ENCODE results near the gene GRIK4. TPM values are rescaled to one million over a fixed set of nuclear protein-coding genes. Genes with fewer than 3 reads are reported as not detected.

The GRIK4 gene
- total and polyA plus RNA-seq, 2 donors (not counting 1 experiment from before 2014, with no cell fraction given), result 0.12 to 0.27 TPM

DNA sequence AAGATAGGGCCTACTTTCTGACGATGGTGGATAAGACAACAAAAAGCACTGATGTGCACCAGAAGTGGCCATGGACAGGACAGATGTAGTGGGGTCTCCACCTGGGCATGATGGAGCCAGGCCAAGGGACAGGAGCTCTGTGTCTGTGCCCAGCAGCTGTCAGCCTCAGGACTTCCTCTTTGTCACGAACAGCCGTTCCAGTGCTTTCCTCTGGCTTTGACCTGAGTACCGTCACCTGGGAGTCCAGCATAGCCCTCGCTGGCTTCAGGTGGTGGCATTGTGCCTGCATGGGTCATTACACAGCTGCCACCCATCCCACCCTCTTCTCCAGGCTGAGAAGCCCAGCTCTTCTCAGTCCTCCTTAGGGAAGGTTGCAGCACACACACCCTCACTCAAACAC, 137.8 kb downstream of the GRIK4 start:
- CTCF ChIA-PET, result interaction anchor here (1.5 kb wide), 1 partner anchor 11 kb away, joined by 3 read pairs; no protein-coding TSS in a partner anchor
- intact Hi-C loops (cut with micrococcal nuclease), result no loop called here
- peaks cover 9% of the 10 kb centered on the region for H3K27me3 Mint-ChIP-seq

DNA sequence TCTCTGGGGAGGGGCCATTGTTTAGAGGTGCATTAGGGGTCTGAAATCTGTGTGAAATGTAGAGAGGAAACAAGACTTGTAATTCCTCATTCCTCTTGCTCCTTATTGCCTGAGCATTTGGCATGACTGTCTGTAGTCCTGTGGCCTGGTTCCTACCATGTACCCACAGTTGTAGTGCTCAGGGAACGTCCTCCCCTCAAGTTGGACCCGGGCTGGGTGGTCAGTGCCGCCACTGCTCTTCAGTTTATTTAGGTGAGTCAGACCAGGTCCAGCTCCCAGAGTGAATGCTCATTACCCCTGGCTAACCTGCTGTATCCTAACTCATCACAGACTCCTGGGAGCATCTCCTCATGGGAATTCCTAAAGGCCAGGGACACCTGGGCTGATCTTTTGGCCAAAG, 139.8 kb downstream of the GRIK4 start:
- Mint-ChIP-seq H3K27me3 (peaks cover 8% of the 10 kb centered on the region), H3K27ac (no peak overlapping the region), H3K4me3 (no peak overlapping the region), H3K9me3 (ENCODE audit: insufficient read depth) (no peaks in the 10 kb centered on the region), H3K4me1 (peaks cover 4% of the 10 kb centered on the region)
- ChIA-PET CTCF (no interaction called here), POLR2A (no interaction called here)
- intact Hi-C loops (cut with micrococcal nuclease), result no loop called here
- Histone ChIP-seq H3K27ac (ENCODE audit: low read length in 2 of 2) (no peak overlapping the region), H3K36me3 (replicated peaks in 1 of 2; ENCODE audit: control extremely low read depth in 1 of 2, control insufficient read depth in 1 of 2, extremely low read depth in 1 of 2, insufficient read depth in 2 of 2, low read length in 1 of 2) (no peaks in the 10 kb centered on the region), H3K79me2 (ENCODE audit: control insufficient read depth, insufficient read depth, low read length) (no peaks in the 10 kb centered on the region), H3K4me2 (replicated peaks; ENCODE audit: low read depth, low read length, poor library complexity, severe bottlenecking) (no peak overlapping the region), H3K4me3 (ENCODE audit: control extremely low read depth in 1 of 5, extremely low read depth in 1 of 5, insufficient read depth in 1 of 5, low read depth in 2 of 5, low read length in 4 of 5) (no peak overlapping the region), H3K27me3 (replicated peaks in 1 of 4; ENCODE audit: control extremely low read depth in 1 of 4, control insufficient read depth in 3 of 4, insufficient read depth in 4 of 4, low read length in 3 of 4) (peaks cover 0 to 2% (median 0%) of the 10 kb centered on the region in 4 experiments), H3K9ac (ENCODE audit: low read length) (no peak overlapping the region), H3K4me1 (ENCODE audit: control insufficient read depth in 2 of 2, insufficient read depth in 2 of 2, low read length in 2 of 2) (no peaks in the 10 kb centered on the region), H4K20me1 (ENCODE audit: control insufficient read depth, insufficient read depth, low read length, poor library complexity, severe bottlenecking) (no peaks in the 10 kb centered on the region), H2AFZ (ENCODE audit: insufficient read depth, low read depth, low read length, poor library complexity, severe bottlenecking) (no peak overlapping the region), H3K9me3 (ENCODE audit: control extremely low read depth in 1 of 3, control insufficient read depth in 2 of 3, insufficient read depth in 1 of 3, low read length in 2 of 3) (no peaks in the 10 kb centered on the region)
- ATAC-seq (ENCODE audit: low read depth) (no peak), DNase-seq (no peak)
- 65% methylated on average over 3 of the region's 3 CpGs for WGBS (ENCODE audit: insufficient coverage)
- TF ChIP-seq, protein P1, sequence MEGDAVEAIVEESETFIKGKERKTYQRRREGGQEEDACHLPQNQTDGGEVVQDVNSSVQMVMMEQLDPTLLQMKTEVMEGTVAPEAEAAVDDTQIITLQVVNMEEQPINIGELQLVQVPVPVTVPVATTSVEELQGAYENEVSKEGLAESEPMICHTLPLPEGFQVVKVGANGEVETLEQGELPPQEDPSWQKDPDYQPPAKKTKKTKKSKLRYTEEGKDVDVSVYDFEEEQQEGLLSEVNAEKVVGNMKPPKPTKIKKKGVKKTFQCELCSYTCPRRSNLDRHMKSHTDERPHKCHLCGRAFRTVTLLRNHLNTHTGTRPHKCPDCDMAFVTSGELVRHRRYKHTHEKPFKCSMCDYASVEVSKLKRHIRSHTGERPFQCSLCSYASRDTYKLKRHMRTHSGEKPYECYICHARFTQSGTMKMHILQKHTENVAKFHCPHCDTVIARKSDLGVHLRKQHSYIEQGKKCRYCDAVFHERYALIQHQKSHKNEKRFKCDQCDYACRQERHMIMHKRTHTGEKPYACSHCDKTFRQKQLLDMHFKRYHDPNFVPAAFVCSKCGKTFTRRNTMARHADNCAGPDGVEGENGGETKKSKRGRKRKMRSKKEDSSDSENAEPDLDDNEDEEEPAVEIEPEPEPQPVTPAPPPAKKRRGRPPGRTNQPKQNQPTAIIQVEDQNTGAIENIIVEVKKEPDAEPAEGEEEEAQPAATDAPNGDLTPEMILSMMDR (IDR thresholded peaks at IDR 0.05), result no peak
- no peak for TF ChIP-seq EZH2 (IDR thresholded peaks at IDR 0.05; ENCODE audit: borderline replicate concordance, insufficient read depth, low read depth, low read length, poor library complexity, severe bottlenecking)

More for the DNA sequence above, 137.8 kb downstream of the GRIK4 start:
- no peak for TF ChIP-seq EZH2 (IDR thresholded peaks at IDR 0.05; ENCODE audit: borderline replicate concordance, insufficient read depth, low read depth, low read length, poor library complexity, severe bottlenecking)
- TF ChIP-seq, protein P1 (IDR thresholded peaks at IDR 0.05), result no peak
- WGBS (ENCODE audit: insufficient coverage), result 26% methylated on average over 5 of the region's 5 CpGs
- H4K20me1 ChIP-seq (ENCODE audit: control insufficient read depth, insufficient read depth, low read length, poor library complexity, severe bottlenecking), result no peaks in the 10 kb centered on the region
- H3K4me3 Mint-ChIP-seq, result no peak overlapping the region
- H3K4me1 Mint-ChIP-seq, result no peaks in the 10 kb centered on the region
- no peaks in the 10 kb centered on the region for H3K9me3 ChIP-seq (ENCODE audit: control extremely low read depth in 1 of 3, control insufficient read depth in 2 of 3, insufficient read depth in 1 of 3, low read length in 2 of 3)
- H3K27ac Mint-ChIP-seq, result no peak overlapping the region
- H3K9ac ChIP-seq (ENCODE audit: low read length), result no peak overlapping the region
- POLR2A ChIA-PET, result no interaction called here
- no peak overlapping the region for H3K27ac ChIP-seq (ENCODE audit: low read length in 2 of 2)
- no peak for DNase-seq
- no peaks in the 10 kb centered on the region for H3K79me2 ChIP-seq (ENCODE audit: control insufficient read depth, insufficient read depth, low read length)
- H3K36me3 ChIP-seq (replicated peaks in 1 of 2; ENCODE audit: control extremely low read depth in 1 of 2, control insufficient read depth in 1 of 2, extremely low read depth in 1 of 2, insufficient read depth in 2 of 2, low read length in 1 of 2), result no peaks in the 10 kb centered on the region
- H3K4me1 ChIP-seq (ENCODE audit: control insufficient read depth in 2 of 2, insufficient read depth in 2 of 2, low read length in 2 of 2), result no peaks in the 10 kb centered on the region
- no peak overlapping the region for H3K4me2 ChIP-seq (replicated peaks; ENCODE audit: low read depth, low read length, poor library complexity, severe bottlenecking)
- no peaks in the 10 kb centered on the region for H3K9me3 Mint-ChIP-seq (ENCODE audit: insufficient read depth)
- no peak for ATAC-seq (ENCODE audit: low read depth)
- no peak overlapping the region for H2AFZ ChIP-seq (ENCODE audit: insufficient read depth, low read depth, low read length, poor library complexity, severe bottlenecking)
- no peak overlapping the region for H3K4me3 ChIP-seq (ENCODE audit: control extremely low read depth in 1 of 5, extremely low read depth in 1 of 5, insufficient read depth in 1 of 5, low read depth in 2 of 5, low read length in 4 of 5)
- H3K27me3 ChIP-seq (replicated peaks in 1 of 4; ENCODE audit: control extremely low read depth in 1 of 4, control insufficient read depth in 3 of 4, insufficient read depth in 4 of 4, low read length in 3 of 4), result peaks cover 0 to 2% (median 0%) of the 10 kb centered on the region in 4 experiments
